Anterior cingulate cortex (tissue), 58 donors: Measurements from ENCODE around the gene WDR73.
"Not testable (repeated sequence)": the region's sequence is repeated elsewhere in the genome, so short reads cannot be mapped to it uniquely, and the experiment has no call there.

ENCODE experiments used
- DNase-seq, 58 donors: peaks; one replicate each; lab custom pipeline; 2025; lab: John Stamatoyannopoulos, UW

Gene WDR73

DNA sequence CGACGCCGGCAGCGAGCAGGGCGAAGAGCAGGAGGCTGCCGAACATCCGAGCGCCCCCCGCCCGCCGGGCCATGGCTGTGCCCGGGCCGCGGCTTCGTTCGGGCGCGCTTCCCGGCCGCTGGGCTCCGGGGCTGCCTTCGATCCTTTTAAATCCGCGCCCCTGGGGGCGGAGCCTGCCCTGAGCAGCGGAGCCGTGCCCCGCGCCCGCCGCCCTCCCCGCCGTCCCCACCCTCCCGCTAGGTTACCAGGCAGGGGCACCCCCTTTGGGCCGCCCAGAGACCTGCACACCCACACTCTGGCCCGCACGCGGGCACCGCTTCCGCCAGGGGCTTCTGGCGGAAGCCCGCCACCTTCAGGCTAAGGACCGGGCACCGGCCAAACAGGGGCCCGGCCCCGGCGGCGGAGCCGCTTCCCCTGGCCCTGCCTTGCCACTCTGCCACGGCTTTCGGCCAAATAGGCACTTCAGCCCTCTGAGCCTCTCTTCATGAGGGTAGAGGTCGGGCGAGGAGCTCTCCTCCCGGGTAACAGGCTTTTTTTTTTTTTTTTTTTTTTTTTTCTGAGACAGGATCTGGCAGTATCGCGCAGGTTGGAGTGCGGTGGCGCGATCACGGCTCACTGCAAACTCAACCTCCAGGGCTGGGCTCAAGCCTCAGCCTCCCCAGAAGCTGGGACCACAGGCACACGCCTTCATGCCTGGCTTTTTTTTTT, 4.2 kb upstream of the WDR73 start, which contains the start of gene NMB:
TSS of gene NMB (minus strand) at position 120 of the 708 bp plus-strand sequence. CDS start at position 73, 47 bp downstream.
- DNase-seq = peak in 51 of 58 donors; percentile 18 to 79 (median 57)

DNA sequence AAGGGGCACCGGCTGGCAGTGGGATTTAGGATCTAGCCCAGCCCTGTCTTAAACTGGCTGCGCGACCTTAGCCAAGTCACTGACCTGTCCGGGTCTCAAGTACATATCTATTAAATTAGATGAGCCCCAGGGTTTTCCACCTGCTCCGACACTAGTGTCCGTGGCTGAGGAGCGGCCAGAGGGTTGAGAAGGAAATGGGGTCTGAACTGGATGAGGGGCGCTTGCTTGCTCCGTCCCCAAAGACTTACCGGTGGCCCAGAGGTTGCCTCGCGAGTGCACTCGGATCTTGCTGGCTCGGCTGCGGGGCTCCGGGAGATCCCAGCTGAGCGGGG, 3.6 kb upstream of the WDR73 start:
- no peak for DNase-seq

DNA sequence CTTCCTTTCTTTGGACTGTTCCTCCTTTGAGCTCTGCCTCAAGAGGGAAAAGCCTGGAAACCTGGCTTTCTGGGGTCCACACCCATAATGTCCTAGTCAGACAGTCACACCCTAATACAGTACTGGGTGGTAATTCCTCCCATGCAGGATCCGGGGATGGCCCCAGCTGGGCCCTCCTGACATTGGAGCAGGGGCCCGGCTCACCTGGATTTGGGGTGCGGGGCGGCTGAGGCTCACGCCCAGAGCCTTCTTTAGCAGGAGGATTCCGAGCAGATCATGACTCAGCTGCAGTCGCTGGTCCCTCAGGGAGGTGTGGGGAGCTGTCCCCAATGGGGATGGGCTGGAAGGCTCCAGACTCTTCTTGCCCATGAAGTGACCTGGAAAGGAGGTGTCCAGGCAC, 2.9 kb upstream of the WDR73 start:
- DNase-seq = no peak

DNA sequence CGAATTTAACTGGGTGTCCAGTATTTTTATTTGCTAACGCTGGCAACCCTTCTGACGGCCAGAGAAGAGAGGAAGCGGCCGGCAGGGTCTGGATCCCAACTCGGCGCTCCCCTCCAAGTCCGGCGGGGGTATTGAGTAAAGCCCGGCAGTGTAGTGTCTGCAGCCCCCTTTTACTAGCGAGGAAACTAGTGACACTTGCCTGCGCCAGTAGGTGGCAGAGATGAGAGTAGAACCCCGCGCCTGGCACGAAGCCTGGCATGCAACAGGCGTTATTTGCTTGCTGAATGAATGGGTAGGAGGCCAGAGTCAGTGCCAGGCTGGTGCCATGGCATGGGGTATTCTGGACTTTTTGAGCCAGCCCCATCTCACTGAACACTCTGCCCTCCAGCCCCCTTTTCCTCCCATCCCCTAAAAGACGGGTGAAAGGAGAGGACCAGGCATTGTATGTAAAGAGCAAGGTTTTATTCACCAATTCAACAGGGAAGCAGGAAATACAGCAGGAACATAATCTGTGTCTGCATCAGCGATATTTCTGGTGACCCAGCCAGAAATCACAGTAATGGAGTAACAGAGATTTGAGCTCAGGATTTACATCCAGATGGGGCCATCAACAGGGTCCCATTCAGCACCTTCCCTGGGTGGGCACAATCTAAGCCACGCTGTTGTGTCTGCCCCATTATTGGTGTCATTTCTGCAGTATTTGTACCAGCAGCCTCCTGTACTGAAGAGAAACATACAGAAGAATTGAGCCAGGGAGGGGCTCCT, 788 bp upstream of the WDR73 start:
- peak; percentile 17 to 91 (median 74) for DNase-seq

DNA sequence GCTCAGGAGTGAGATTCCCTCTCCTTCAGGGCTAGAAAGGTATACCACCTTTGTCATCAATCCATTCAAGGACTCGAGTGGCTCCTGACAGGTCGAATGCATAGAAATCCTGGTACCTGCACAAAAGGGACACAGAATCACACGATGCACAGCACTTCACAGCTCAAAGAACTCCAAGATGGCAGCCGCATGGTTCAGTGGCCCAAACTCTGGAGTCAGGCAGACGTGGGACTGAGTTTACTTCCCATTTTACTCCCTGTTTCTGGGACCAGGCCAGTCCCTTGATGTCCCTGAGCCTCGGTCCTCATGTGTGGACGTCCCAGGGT, 536 bp downstream of the WDR73 start:
- DNase-seq = peak in 5 of 58 donors; percentile 47 to 67 (median 56)

DNA sequence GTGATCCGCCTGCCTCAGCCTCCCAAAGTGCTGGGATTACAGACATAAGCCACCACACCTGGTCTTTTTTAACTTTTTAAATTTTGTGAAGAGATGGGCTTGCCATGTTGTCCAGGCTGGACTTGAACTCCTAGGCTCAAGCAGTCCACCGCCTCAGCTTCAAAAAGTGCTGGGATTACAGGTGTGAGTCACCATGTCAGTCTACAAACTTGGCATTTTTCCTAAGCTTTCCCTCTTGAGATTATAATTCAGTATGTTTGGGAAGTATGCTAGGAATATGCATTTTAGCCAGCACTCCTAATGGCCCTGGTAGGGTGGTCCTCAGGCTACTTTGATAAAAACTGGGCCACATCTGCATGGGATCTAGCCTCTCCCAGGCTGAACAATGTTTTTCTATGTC, 4.4 kb downstream of the WDR73 start:
- DNase-seq = no peak

DNA sequence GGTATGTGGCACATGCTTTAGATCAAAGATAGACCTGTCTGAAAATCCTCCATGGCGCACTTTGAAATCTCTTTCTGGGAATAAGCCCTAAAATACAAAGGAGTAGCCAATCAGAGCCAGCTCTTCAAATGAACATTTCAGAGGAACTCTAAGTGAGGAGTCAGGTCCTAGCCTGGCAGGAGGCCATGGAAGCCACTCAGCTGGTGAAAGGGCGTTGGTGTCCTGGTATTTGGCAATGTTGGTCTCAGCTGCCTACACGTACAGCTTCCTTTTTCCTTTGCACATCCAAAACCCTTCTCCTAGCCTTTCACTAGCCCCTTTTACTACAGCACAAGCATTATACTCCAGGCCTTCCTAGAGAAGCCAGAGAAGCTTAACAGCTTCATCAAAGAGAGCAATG, 5.5 kb downstream of the WDR73 start:
- DNase-seq = peak in 1 of 58 donors; percentile 19

DNA sequence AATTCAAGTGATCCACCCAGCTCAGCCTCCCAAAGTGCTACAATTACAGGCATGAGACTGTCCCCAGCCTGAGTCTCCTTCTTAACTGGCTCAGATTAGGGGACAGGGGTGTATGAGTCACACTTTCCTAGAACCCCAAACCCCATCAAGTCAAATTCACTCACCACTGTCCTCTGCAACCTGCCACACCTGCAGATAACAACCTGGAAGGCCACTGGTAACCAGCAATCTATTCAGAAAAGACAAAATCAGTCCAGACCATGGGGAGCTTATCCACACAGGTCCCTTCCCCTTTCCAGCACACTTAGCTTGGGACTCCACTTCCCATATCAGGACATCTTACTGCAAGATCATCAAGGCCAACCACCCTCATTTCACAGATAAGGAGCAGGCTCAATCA, 6.4 kb downstream of the WDR73 start:
- no peak for DNase-seq

DNA sequence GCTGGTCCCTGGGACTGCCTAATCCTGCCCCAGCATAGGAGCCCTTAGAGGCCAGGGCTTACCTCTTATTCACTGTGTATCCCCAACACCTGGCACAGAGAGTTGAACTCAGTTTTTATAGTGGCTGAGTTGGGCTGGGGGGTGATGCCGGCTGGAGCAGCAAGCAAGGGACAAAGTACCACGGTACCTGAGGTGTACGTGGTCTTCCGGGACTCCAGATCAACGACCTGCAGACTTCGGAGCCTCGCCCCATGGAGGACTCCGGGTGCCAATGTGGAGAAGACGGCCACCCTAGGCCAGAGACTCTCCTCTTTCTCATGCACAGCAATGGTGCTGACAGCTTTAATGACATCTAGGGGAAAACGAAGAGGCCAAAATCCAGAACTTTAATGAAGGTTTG, 8.1 kb downstream of the WDR73 start:
- DNase-seq = no peak

DNA sequence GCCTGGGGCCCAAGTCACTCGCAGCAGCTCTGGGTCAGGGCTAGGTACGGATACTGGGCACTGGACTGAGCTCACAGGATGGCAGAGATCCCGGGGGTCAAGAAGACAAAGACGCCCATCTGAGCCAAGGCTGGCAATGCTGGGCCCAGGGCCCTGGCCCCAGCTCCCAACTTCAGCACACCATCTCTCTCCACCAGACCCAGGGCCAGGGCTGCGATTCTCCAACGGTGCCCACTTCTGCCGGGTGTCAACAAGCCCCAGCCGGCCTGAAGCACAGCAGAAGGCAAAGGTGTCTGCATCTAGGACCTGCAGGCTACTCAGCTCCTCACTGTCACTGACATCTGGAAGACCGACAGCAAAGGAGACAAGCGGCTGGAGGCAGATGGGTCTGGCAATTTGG, 8.6 kb downstream of the WDR73 start:
- peak in 7 of 58 donors; percentile 8 to 28 (median 15) for DNase-seq

DNA sequence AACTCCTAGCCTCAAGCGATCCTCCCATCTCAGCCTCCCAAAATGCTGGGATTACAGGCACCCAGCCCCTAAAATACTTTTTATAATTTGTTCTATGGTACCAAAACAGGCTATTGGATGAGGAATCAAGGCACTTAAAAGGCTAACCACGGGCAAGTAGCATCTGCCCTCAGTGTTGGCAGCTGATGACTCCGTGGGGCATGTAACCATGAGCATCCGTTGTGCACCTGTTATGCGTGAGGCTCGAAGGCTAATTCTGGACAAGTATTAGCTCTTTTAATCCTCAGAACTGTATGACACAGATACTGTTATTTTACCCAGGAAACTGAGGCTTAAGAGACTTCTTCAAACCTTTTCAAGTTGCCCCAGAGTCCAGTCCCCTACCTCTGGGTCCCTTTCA, 10.2 kb downstream of the WDR73 start:
- no peak for DNase-seq

DNA sequence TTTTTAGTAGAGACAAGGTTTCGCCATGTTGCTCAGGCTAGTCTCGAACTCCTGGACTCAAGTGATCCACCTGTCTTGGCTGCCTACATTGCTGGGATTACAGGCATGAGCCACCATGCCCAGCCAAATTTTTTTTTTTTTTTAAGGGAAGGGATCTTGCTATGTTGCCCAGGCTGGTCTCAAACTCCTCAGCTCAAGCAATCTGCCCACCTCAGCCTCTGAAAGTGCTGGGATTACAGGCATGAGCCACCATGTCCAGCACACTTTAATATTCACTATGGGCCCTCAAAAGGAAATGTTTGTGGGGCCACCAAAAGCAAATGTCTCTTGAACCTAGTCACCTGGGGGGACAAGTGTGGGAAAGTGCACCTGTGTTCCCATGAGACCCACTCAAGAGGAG, 11.4 kb downstream of the WDR73 start:
- not testable (repeated sequence) for DNase-seq

DNA sequence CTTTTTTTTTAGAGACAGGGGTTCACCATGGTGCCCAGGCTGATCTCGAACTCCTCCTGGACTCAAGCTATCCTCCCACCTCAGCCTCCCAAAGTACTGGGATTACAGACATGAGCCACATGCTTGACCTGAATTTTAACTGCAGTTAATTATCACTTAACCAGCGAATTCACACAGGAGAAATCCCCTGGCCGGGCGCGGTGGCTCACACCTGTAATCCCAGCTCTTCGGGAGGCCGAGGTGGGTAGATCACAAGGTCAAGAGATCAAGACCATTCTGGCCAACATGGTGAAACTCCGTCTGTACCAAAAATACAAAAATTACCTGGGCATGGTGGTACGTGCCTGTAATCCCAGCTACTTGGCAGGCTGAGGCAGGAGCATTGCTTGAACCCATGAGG, 12.2 kb downstream of the WDR73 start:
- DNase-seq = not testable (repeated sequence)

DNA sequence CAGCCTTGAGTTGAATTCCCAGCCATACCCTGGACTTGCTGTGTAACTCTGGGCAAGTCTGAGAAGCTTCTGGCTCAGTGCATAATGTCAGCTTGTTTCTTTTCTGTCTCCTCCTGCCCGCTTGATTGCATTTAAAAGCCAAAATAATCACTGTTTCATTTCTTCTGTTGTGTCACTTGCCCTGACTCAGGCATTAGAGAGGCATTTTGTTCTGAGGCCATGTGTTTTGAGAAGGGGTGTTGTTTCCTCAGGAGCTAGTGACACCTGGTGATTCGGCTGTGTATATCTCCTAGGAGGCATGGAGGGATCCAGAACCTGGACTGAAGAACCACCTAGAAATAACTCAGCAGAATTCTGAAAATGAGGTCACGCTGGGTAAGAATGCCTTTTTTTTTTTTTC, 16.0 kb downstream of the WDR73 start:
- peak in 15 of 58 donors; percentile 6 to 60 (median 21) for DNase-seq

DNA sequence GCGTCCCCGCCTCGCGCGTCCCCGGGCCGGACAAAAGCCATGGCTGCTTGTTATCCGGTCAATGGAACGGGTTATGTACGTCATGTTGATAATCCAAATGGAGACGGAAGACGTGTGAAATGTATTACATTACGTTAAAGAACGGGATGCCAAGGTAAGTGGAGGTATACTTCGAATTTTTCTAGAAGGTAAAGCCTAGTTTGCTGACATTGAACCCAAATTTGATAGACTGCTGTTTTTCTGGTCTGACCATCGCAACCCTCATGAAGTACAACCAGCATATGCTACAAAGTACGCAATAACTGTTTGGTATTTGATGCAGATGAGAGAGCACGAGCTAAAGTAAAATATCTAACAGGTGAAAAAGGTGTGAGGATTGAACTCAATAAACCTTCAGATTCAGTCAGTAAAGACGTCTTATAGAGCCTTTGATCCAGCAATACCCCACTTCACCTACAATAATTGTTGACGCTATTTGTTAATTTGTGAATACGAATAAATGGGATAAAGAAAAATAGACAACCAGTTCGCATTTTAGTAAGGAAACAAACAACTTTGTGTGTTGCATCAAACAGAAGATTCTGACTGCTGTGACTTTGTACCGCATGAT, 19.8 kb downstream of the WDR73 start:
- no peak for DNase-seq

DNA sequence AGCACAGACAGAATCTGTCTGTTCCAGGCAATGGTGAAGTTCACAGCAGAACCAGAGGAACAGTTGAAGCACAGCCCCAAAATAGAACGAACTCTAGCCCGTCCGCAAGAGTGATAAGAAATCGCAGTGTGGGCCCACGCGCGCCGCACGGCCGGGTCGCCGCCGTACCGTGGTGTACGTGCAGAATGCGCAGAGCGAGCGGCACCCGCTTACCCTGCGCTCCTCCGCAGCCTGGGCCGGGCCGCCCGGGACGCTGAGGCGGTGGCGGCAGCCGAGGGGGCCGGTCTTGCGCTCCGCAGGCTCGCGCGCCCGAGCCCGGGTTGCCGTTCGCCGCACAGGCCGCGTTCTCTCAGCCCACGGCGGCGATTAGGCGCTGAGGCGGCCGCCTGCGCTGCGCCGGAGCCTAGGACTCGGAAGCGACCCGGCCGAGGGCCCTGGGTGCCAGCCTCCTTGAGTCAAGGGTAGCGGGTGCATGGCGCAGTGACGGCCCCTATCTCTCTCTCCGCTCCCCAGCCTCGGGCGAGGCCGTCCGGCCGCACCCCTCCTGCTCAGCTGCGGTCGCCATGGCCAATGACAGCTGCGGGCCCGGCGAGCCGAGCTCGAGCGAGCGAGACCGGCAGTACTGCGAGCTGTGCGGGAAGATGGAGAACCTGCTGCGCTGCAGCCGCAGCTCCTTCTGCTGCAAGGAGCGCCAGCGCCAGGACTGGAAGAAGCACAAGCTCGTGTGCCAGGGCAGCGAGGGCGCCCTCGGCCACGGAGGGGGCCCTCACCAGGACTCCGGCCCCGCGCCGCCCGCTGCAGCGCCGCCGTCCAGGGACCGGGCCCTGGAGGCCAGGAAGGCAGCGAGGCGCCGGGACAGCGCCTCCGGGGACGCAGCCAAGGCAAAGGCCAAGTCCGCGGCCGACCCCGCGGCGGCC, 20.5 kb downstream of the WDR73 start:
- peak in 50 of 58 donors; percentile 20 to 82 (median 60) for DNase-seq

DNA sequence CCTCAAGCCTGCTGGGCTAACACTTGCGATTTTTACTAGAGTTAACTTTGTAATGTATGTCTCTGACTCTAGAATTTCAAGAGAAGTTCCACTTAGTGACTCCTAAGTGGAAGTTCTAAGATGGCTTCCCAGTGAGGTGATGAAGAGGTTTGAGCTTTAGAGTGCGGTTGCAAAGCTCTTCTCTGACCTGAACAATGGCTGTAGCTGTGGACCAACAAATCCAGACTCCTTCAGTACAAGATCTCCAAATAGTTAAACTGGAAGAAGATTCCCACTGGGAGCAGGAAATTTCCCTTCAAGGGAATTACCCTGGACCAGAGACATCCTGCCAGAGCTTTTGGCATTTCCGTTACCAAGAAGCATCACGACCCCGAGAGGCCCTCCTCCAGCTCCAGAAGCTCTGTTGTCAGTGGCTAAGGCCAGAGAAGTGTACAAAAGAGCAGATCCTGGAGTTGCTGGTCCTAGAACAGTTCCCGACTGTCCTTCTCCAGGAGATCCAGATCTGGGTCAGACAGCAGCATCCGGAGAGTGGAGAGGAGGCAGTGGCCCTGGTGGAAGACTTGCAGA, 22.3 kb downstream of the WDR73 start:
- no peak for DNase-seq

DNA sequence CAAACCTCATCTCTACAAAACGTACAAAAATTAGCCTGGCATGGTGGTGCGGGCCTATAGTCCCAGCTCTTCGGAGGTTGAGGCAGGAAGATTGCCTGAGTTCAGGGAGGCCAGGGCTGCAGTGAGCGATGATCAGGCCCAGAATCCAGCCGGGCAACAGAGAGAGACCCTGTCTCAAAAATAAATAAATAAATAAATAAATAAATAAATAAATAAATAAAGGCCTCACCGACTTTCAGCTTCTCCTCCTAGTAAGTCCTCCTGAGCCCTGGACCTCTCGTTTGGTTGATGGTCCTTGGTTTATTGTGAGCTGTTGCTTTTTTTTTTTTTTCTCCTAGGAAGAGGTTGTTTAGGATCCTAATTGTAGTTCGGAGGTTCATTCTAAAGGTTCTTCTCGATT, 25.1 kb downstream of the WDR73 start:
- no peak for DNase-seq

DNA sequence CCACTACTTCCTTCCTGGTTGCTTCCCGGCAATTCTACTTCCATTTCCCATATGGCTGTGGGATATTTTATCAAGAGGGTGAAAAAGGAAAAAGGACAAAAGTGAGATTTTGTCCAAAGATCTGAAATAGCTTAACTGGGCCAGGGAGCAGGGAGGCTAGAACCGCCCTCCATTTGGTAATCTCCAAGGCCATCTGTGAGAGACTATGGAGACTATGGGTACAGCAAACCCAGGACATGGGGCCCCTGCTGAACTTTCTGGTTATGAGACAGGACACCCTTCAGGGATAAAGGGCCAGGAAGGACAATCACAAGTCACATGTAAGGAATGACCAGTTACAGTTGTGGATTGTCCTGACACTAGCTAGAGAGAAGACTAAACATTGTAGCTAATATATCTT, 29.0 kb downstream of the WDR73 start:
- no peak for DNase-seq

DNA sequence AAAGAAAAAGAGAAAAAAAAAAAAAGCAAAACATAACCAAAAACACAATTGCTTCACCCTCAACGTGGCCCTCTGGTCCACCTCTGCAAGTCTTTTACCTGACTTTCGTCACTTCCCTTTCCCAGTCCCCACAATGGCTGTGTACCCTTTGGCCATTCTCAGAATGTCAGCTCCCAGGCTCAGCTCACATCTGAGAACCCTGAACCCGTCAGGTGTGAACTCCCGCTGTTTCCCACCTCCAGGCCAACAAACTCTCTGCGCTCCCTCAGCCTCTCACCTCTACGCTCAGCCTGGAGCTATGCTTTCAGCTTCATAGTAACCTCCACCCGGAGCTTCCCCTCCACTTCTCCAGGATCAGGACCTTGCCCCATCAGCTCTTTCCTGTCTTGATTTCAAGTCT, 29.7 kb downstream of the WDR73 start:
- DNase-seq = no peak
